OCI-LY7 (cell line): Measurements from ENCODE around the gene CRTC1.

Source experiments
- EZH2phosphoT487 ChIP-seq: fragments of 200-600 bp; sonication (generic); IDR thresholded peaks from 2 replicates; pipeline ENCODE4 v1.6.1; 2018; ENCODE audit warnings: low read depth, borderline replicate concordance, mild to moderate bottlenecking, mixed run types, antibody characterized with exemption, low read length, moderate library complexity, mixed read lengths
- TF ChIP-seq, protein P1 (sequence below): fragments of 200-600 bp; sonication (generic); conservative IDR thresholded peaks from 2 replicates; pipeline ENCODE4 v1.5.1; 2014; ENCODE audit warnings: mild to moderate bottlenecking, antibody characterized with exemption, low read length, moderate library complexity, mixed read lengths

DNA sequence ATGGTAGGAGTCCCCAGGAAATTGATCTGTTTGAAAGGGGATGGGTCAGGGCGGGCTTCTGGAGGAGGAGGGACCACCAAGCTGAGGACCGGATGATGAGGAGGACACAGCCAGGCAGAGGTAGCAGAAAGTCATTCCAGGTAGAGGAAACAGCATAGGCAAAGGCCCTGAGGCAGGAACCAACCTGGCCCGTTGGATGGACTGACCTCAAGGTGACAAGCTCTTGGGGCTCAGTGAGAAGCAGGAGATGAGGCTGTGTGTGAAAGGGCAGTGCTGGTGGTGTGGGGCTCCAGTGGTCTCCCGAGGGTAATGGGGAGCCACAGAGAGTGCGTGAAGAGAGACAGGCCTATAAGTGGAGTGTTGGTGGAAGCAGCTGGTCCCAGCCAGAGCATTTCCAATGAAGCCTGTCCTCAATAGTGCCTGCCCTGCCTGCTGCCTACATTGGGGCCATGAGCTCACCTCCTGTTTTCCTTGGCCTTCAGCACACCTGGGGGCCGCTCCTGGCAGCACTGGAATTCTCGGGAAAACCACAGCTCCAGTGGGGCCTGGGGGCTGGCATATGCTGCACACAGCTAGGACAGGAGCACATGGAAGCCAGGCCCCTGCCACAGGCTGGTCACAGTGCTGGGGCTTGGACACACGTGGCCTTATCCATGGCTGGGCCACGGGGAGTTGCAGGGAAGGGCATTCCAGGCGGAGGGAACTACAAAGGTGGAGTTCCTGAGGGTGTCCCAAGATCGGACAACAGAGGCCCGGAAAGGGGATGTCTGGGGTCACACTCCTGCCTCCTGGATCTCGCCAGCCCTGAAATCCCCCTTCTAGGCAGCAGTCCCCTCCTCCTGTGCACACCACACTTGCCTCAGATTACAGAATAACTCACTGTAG, 109.9 kb downstream of the CRTC1 start:
- TF ChIP-seq, protein P1, sequence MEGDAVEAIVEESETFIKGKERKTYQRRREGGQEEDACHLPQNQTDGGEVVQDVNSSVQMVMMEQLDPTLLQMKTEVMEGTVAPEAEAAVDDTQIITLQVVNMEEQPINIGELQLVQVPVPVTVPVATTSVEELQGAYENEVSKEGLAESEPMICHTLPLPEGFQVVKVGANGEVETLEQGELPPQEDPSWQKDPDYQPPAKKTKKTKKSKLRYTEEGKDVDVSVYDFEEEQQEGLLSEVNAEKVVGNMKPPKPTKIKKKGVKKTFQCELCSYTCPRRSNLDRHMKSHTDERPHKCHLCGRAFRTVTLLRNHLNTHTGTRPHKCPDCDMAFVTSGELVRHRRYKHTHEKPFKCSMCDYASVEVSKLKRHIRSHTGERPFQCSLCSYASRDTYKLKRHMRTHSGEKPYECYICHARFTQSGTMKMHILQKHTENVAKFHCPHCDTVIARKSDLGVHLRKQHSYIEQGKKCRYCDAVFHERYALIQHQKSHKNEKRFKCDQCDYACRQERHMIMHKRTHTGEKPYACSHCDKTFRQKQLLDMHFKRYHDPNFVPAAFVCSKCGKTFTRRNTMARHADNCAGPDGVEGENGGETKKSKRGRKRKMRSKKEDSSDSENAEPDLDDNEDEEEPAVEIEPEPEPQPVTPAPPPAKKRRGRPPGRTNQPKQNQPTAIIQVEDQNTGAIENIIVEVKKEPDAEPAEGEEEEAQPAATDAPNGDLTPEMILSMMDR = no peak
- TF ChIP-seq EZH2phosphoT487 = no peak
